ENCODE results near the gene FPGS.
"Not testable (repeated sequence)": the region's sequence is repeated elsewhere in the genome, so short reads cannot be mapped to it uniquely, and the experiment has no call there.

The FPGS gene

GRCh38 chr9:127841087-127841835 is 38.6 kb downstream of the FPGS start:
- no peak for DNase-seq

GRCh38 chr9:127844821-127845359 is 42.2 kb downstream of the FPGS start:
- DNase-seq: no peak

GRCh38 chr9:127845619-127846018 is 42.9 kb downstream of the FPGS start:
- not testable (repeated sequence) for DNase-seq

- no peak for DNase-seq
These were observed 43.9 kb downstream of the FPGS start for GRCh38 chr9:127846443-127847177.

- DNase-seq: no peak
These were observed 44.5 kb downstream of the FPGS start for GRCh38 chr9:127847178-127847510.

GRCh38 chr9:127847833-127848755 is 45.4 kb downstream of the FPGS start:
- DNase-seq: no peak

- DNase-seq: no peak
These were observed 46.2 kb downstream of the FPGS start for GRCh38 chr9:127848756-127849504.

- DNase-seq: no peak
These were observed 47.7 kb downstream of the FPGS start for GRCh38 chr9:127850286-127850830.

- DNase-seq: no peak
These were observed 50.1 kb downstream of the FPGS start for GRCh38 chr9:127852829-127853228.

- no peak for DNase-seq
These were observed 50.9 kb downstream of the FPGS start for GRCh38 chr9:127853312-127854183.

GRCh38 chr9:127854184-127854806 is 51.6 kb downstream of the FPGS start, which contains the start of gene ENG:
TSS of gene ENG (minus strand) at chr9:127854658. CDS start at chr9:127854355, 303 bp downstream.
- no peak for DNase-seq

- no peak for DNase-seq
These were observed 52.3 kb downstream of the FPGS start for GRCh38 chr9:127854960-127855359.

GRCh38 chr9:127855522-127855921 is 52.8 kb downstream of the FPGS start:
- DNase-seq: no peak

GRCh38 chr9:127856094-127856728 is 53.5 kb downstream of the FPGS start:
- DNase-seq: no peak

GRCh38 chr9:127856729-127857116 is 54.0 kb downstream of the FPGS start:
- DNase-seq: no peak

- no peak for DNase-seq
These were observed 54.6 kb downstream of the FPGS start for GRCh38 chr9:127857278-127857677.

GRCh38 chr9:127858041-127858512 is 55.4 kb downstream of the FPGS start:
- no peak for DNase-seq

GRCh38 chr9:127860260-127860659 is 57.6 kb downstream of the FPGS start:
- no peak for DNase-seq

- DNase-seq: no peak
These were observed 58.1 kb downstream of the FPGS start for GRCh38 chr9:127860779-127861178.
